ENCODE measurements around the gene TENM3.
A peak's percentile ranks its signal among the peaks of the same experiment; 100 is the strongest.

Gene TENM3

DNA sequence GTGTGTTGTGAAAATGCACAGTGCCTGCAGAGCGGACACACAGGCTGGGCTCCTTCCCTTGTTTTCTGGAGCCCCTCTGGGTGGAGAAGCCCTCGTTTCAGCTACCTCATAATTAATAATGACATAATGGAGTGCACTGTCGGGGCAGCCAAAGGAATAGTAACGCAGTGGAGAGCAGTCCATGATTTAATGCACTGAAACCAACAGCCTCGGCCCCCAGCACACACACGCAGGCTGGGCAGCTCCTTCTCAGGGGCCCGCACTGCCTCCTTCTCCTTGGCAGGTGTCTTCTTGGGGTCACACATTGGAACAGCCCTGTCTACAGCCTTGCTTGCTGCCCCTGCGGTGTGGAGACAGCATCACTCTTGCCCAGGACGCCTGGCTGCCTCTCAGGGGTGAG is 584.8 kb downstream of the TENM3 start:
- DNase-seq (ENCODE audit: low read depth) = no peak
- H3K4me3 ChIP-seq (ENCODE audit: low read depth, low read length) = no peak overlapping the region
- TF ChIP-seq MYC (IDR thresholded peaks at IDR 0.05; ENCODE audit: low read depth, low read length) (no peak), POLR2A (IDR thresholded peaks at IDR 0.05; ENCODE audit: extremely low read depth, insufficient read length) (no peak), CTCF (IDR thresholded peaks at IDR 0.05; ENCODE audit: low read depth, low read length) (no peak)
- TF ChIP-seq, protein P1, sequence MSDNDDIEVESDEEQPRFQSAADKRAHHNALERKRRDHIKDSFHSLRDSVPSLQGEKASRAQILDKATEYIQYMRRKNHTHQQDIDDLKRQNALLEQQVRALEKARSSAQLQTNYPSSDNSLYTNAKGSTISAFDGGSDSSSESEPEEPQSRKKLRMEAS (IDR thresholded peaks at IDR 0.05; ENCODE audit: low read depth, low read length) = no peak

DNA sequence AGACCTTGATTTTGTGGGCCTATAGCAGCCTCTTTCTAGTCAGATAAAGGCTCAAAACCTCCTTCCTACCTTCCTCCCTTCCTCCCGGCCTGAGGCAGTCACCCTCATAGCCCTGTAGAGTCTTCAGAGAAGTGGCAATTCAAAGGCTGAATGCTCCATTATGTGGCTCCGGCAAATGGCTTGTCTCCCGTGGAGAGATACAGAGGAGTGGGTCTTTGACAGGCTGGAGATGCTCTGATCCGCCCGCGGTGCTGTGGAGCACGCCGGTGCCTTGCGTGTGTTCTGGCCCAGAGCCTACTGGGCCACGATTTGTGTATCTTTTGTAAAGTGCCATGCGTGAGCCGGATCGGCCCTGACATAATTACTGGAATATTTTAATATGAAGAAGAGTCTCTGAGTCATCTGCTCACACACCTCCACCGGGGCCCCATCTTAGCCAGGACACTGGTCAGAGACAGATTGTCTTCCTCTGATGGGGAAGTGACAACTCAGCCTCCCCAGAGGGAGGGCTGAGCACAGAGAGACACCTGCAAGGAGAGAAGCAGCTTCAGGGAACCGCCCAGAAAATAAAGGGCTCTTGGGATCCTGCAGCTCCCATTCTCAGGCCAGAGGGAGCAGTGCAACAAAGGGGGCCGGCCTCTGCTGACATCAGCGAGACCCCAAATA is 585.3 kb downstream of the TENM3 start:
- peak; percentile 18 for DNase-seq (ENCODE audit: low read depth)
- H3K4me3 ChIP-seq (ENCODE audit: low read depth, low read length) = no peak overlapping the region
- TF ChIP-seq, protein P1 (IDR thresholded peaks at IDR 0.05; ENCODE audit: low read depth, low read length) = no peak
- TF ChIP-seq POLR2A (IDR thresholded peaks at IDR 0.05; ENCODE audit: extremely low read depth, insufficient read length) (no peak), MYC (IDR thresholded peaks at IDR 0.05; ENCODE audit: low read depth, low read length) (no peak), CTCF (IDR thresholded peaks at IDR 0.05; ENCODE audit: low read depth, low read length) (no peak)

DNA sequence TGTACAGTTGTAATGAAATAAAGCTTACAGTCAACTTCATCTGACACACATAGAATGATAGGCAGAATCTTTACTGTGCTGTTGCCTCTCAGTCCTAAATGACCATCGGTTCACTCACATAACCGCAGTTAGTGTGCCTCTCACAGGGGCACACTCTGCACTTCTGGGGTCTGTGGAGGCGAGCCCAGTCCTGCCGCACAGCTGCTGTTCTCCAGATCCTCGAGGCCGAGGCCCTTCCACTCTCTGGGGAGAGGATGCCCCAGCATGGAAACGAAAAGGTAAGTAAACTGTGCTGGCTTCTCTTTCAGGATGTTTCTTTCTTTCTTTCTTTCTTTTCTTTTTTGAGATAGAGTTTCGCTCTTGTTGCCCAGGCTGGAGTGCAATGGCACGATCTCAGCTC is 586.0 kb downstream of the TENM3 start:
- TF ChIP-seq MYC (IDR thresholded peaks at IDR 0.05; ENCODE audit: low read depth, low read length) = no peak
- TF ChIP-seq, protein P1 (IDR thresholded peaks at IDR 0.05; ENCODE audit: low read depth, low read length) = no peak
- TF ChIP-seq POLR2A (IDR thresholded peaks at IDR 0.05; ENCODE audit: extremely low read depth, insufficient read length) = no peak
- TF ChIP-seq CTCF (IDR thresholded peaks at IDR 0.05; ENCODE audit: low read depth, low read length) = no peak
- DNase-seq (ENCODE audit: low read depth) = no peak
- H3K4me3 ChIP-seq (ENCODE audit: low read depth, low read length) = no peak overlapping the region

- DNase-seq (ENCODE audit: low read depth) = no peak
- H3K4me3 ChIP-seq (ENCODE audit: low read depth, low read length) = no peak overlapping the region
- TF ChIP-seq MYC (IDR thresholded peaks at IDR 0.05; ENCODE audit: low read depth, low read length) = no peak
These were observed 588.2 kb downstream of the TENM3 start for GRCh38 chr4:182831376-182831775.

DNA sequence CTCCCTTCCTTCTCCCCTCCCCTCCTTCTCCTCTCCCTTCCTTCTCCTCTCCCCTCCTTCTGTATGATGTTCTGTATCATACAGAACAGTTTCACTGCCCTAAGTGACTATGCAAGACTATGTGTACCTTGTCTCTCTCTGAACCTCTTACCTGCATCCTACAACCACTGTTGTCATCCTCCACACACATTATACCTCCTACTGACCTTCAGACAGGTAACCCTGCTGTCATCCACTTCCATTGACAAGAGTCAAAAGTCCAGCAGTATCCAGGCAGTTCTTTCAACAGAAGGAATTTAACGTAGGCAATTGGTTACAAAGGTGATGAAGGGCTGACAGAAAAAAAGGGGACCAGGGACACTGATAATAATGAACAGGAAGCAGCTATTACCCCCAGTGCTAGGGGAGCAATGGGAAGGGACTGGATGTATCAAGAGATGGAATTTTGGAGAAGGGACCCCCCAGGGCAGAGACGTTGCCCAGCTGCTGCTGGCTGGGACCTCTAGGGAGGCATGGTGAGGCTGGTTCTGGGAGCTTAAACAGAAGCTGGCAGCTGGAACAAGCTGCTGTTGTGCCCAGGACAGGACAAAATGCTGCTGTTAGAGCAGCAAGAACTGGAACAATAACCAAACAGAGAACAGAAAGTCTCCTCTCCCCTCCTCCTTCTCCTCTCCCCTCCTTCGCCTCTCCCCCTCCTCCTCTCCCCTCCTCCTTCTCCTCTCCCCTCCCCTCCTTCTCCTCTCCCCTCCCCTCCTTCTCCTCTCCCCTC is 589.3 kb downstream of the TENM3 start:
- TF ChIP-seq, protein P1 (IDR thresholded peaks at IDR 0.05; ENCODE audit: low read depth, low read length) = no peak
- TF ChIP-seq MYC (IDR thresholded peaks at IDR 0.05; ENCODE audit: low read depth, low read length) (no peak), CTCF (IDR thresholded peaks at IDR 0.05; ENCODE audit: low read depth, low read length) (no peak), POLR2A (IDR thresholded peaks at IDR 0.05; ENCODE audit: extremely low read depth, insufficient read length) (no peak)
- no peak for DNase-seq (ENCODE audit: low read depth)
- H3K4me3 ChIP-seq (ENCODE audit: low read depth, low read length) = no peak overlapping the region

DNA sequence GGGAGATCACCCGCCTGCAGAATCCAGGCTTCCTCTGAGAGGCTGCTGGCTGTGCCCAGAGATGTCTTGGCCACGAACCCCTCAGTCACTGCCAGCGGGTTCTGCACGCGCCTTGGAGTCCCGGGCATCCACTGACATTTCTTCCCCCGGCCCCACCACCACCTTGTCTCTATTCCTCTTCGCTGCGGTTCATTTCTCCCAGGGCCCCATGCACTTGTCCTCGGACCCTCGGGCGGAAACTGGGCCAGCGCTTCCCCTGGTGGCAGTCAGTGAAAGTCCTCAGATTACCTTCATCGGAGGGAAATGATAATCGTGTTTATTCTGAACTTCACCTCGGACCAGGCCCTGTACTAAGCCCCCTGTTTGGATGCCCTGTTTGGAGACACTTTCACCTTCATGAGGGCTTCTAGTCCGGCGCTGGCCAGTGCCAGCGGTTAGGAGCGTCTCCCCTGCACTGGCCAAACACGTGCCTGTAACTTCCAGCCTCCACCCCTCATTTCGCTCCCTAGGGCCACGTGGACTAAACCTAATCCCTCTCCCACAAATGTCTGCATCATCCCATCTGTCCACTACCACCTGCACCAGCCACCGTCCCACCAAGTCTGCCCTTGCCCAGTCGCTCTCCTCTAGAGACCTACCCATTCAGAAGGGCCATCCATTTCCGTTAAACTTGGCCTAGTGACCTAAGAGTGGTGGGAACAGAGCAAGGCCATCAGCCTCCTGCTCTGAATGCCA is 592.0 kb downstream of the TENM3 start:
- no peak for DNase-seq (ENCODE audit: low read depth)
- no peak overlapping the region for H3K4me3 ChIP-seq (ENCODE audit: low read depth, low read length)
- TF ChIP-seq CTCF (IDR thresholded peaks at IDR 0.05; ENCODE audit: low read depth, low read length) = no peak
- TF ChIP-seq MYC (IDR thresholded peaks at IDR 0.05; ENCODE audit: low read depth, low read length) = no peak
- TF ChIP-seq, protein P1 (IDR thresholded peaks at IDR 0.05; ENCODE audit: low read depth, low read length) = no peak
- TF ChIP-seq POLR2A (IDR thresholded peaks at IDR 0.05; ENCODE audit: extremely low read depth, insufficient read length) = no peak
